HG02623 (cell line): ENCODE measurements around the gene NEURL3.
A peak's percentile ranks its signal among the peaks of the same experiment; 100 is the strongest.
"Not testable (repeated sequence)": the region's sequence is repeated elsewhere in the genome, so short reads cannot be mapped to it uniquely, and the experiment has no call there.

Experiments
- ATAC-seq: cut with Tn5 transposase; IDR thresholded peaks from one replicate; pipeline ENCODE4 v1.9.1; 2021; ENCODE audit warnings: moderate library complexity; ENCODE audit not compliant: unreplicated experiment

NEURL3 gene

DNA sequence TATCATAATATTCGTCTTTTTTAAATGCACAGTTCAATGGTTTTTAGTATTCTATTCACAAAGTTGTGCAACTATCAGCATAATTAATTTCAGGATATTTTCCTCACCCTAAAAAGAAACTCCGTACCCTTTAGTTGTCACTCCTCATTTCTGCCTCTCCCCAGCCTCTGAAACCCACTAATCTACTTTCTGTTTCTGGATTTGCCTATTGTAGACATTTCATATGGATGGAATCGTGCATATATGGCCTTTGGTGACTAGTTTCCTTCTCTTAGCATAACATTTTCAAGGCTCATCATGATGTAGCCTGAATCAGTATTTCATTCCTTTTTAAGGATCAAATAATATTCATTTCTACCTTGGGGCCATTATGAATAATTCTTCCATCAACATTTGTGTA lies 18.5 kb downstream of the NEURL3 start:
- ATAC-seq = no peak

DNA sequence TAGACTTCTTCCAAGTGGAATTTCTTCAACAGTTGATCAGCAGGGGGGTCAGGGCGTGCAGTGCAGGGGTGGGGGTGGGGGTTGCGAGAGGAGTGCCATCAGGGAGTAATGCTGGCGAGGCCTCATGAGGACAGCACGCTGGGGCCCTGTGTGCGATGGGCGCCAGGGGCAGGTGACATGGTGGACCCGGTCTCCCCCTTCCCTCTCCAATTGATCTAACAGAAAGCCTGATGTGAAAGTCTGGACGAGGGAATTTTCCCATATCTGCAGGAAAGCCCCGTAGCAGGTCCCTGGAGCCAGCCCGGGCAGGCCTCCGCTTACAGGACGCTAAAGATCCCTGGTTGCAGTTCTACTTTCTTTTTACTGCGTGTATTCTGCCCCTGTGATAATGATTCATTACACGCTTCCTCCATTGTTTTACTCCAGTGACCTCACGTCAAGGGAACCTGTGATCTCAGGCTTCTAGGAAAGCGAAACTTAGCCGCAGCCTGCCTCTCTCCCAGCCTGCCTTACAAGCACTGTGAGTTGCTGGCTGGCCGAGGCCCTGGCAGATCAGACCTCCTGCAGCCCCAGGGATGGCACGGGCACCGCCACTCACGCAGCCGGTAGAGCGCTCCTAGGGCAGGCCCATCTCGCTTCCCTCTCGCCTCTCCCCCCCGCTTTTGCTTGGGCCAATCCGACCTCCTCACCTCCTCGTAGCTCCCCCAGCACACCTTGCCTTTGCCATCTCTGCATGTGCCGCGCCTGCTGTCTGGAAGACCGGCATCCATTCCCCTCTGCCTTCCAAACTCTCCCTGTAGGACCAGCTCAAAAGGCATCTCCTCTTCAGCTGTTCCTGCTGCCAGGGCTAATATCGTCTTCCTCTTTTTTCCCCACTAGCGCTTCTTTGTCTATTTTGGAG lies 19.2 kb downstream of the NEURL3 start:
- ATAC-seq = peak; percentile 86

DNA sequence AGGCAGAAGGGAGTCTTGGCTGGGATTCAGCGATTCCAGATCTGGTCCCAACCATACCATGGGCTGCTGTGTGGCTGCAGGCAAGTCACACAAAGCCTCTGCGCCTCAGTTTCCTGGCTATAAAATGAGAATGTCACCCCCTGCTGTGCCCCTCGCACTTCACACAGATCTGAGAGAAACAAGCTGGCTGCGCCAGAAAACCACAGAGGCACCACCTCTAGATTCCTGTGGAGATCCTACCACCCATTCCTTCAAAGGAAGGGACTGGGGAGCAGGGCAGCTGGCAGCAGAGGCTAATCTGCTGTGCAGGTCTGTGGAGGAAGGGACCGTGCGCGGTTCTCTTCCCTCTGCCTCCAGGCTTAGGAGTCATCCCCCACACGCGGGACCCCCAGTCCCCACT lies 19.8 kb downstream of the NEURL3 start:
- ATAC-seq = no peak

DNA sequence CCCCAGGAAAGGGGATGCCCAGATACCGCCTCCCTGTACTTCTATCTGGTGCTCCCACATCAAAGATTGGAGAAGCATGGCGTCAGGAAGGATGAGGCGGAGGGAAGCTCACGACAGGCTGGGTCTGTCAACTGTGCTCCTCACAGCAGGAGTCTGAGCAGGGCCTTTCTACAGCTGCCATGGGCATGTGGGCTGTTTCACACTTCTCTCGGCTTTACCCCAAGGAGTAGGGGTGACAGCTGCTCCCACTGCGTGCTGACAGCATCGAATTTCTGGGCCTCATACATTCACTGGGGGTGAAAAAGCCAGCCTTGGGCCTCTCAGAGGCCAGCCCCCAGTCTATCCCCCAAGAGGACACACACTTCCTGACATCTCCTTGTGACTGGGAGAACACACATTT lies 21.1 kb downstream of the NEURL3 start:
- no peak for ATAC-seq

DNA sequence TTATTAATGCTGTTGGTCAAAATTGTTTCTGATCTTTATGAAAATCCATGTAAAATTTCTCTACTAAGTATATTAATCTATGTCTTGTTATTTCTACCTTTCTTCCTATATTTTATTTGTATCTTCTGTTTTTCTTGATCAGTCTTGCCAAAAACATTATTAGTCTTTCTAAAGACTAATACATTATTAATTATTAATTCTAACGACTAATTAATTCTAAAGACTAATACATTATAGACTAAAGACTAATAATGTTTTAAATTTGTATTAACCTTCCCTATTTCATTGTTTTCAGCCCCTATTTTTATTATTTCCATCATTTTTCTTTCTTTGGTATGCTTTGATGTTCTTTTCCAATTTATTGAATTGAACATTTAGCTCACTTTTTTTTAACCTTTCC lies 27.7 kb downstream of the NEURL3 start:
- ATAC-seq = no peak

DNA sequence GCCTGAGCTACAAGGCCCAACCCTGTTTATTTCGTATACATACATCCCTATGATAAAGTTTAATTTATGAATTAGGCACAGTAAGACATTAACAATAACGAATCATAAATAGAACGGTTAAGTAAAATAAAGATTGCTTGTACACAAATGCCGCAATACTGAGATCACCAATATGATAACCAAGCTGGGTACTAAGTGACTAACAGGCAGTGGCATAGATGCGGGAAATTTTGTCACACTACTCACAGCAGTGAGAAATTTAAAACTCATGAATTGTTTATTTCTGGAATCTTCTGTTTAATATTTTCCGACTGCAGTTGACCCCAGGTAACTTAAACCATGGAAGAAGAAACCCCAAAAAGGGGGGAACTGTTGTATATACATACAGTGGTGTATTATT lies 33.4 kb downstream of the NEURL3 start:
- ATAC-seq = no peak

DNA sequence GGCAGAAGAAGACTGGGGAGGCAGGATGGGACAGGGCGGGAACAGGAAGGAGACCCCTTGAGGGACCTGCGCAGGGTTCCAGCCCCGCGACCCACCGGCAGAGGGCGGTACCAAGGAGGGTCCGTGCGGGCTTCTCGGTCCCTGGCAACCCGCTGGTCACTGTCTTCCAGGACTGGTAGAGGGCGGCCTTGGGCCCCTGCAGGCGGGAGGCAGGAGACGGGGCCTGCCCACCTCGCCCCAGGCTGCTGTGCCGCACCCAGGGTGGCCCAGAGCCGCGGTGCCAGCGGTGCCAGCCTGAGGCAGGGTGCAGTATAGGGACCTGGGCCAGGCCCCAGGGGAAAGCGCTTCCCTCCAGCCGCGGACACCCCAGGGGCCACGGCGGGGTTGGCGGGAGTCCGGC lies 34.5 kb downstream of the NEURL3 start:
- ATAC-seq = no peak

DNA sequence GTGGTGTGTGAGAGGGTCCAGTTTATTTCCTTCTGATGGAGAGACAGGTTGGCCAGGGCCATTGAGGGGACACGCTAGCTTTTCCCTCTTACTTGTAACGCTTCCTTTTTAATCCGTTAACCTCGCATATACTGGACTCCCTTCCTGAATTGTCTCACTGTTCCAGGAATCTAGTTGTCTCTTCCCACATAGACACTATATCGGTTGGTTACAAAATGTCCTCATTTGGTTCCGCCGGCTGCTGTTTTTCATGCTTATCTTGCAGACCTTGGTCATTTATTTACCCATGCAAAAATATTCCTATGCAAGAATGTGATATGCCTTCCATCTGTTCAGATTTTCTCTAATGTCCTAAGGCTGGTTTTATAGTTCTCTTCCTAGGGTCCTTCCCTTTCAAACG lies 35.0 kb downstream of the NEURL3 start:
- no peak for ATAC-seq

DNA sequence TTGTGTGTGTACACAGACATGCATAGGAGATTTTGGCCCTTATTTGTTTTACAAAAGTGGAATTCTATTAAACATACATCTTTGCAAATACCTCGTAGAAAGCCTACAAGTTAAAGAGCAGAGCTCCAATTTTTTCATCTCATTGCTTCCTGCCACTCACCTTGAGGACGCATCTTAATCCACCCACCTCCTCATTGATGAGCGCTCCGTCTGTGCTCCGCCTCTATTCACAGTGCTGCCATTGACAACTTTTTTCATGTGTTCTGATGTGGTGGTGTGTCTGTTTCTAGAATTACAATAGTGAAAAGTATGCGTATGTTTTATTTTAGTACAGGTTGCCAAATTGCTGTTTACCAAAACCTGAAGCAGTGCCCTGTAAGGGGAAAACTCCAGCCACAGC lies 36.3 kb downstream of the NEURL3 start:
- no peak for ATAC-seq

DNA sequence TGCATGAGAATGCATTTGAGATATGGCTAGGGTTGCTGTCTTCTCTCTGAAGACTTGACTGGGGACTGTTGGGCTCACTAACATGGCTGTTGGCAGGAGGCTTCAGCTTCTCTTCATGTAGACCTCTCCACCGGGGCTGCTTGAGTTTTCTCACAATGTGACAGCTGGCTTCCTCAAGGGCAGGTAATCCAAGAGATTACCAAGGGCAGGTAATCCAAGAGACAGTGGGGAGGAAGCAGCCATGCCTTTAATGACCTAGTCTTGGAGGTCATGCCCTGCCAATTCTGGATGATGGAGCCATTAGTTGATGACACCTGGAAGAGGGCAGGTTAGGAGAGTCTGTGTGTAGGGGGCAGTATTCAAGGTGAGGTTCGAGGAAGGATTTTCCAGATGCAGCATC lies 40.5 kb downstream of the NEURL3 start:
- ATAC-seq = no peak

DNA sequence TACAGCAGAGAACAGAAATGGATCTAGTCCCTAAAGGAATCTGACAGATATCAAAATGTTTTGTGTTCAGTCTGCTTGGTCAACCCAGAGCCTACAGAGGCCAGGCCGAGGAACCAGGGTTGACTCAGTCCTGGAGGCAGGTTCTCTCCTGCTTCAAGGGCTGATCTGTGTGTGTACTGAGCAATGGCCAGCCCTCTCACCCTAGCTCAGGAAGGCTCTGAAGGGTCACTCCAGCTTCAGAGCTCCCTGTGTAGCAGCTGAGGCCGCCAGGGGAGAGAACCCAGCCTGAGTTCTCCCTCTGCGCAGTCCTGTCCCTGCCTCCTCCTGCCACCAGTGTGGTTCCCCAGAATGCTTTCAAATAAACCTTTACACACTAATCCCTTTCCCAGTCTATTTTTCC lies 41.1 kb downstream of the NEURL3 start:
- ATAC-seq = no peak

DNA sequence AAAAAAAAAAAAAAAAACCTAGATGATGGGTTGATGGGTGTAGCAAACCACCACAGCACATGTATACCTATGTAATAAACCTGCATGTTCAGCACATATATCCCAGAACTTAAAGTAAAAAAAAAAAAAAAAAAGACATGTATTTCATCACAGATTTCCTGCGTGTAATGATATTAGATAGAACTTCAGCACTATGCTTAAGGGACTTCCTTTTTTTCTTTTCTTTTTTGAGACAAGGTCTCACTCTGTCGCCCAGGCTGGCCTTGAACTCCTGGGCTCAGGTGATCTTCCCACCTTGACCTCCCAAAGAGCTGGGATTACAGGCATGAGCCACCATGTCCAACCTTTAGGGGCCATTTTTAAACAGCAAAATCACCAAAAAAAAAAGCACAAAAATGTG lies 42.0 kb downstream of the NEURL3 start:
- ATAC-seq = no peak

DNA sequence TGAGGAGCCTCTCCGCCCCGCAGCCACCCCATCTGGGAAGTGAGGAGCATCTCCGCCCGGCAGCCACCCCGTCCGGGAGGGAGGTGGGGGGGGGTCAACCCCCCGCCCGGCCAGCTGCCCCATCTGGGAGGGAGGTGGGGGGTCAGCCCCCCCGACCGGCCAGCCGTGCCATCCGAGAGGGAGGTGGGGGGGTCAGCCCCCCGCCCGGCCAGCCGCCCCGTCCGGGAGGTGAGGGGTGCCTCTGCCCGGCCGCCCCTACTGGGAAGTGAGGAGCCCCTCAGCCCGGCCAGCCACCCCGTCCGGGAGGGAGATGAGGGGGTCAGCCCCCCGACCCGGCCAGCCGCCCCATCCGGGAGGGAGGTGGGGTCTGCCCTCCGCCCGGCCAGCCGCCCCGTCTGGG lies 43.5 kb downstream of the NEURL3 start:
- ATAC-seq = not testable (repeated sequence)

DNA sequence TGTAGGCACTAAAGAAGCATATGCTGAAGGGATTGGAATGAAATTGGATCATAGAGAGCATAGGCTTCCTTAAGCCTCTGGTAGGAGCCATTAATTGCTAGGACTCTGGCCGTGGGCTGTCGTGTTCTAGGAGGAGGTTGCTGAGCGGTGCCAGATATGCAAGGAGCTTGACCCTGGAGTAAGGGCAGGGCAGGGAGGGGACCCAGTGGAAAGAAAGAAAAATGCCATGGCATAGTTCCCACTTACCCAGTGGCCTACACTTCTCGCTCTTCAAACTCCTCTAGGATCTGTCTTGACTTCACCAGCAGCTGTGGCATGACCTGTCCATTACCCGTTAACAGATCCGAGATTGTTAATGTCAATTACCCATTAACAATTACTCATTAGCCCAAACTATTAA lies 53.1 kb downstream of the NEURL3 start:
- no peak for ATAC-seq

DNA sequence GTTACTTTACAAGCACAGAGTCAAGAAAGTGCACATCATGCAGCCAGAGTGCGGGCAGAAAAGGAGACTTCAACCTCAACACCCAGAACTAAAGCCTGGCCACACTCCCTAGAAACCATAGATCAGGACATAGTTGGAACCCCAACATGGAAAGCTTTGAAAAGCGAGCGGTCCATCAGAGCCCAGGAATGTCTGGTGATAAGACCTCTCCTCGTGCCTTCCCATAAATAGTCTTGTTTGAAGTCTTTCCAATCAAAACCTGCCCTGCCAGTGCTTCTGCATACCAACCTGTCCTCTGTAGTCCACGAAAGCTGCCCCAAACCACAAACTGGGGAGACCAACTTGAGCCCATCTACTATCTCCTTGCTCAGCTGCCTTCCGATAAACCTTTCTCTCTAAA lies 55.5 kb downstream of the NEURL3 start:
- ATAC-seq = no peak

DNA sequence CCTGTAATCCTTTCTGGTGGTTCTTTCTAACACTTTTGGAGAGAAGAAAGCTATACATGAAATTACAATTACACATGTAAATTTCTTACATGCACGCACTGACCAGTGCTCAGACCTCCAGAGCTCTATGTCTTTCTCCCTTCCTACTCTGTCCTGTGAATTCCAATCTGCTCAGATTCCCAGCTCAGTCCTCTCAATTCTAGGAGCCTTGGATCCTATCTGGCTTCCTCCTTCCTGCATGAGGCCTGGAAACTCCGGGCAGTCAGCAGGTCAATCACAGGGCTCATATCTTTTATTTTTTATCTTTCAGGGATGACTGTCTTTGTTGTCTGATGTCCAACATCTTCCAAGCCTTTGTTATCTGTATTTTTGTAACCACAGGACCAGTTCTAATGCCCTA lies 56.0 kb downstream of the NEURL3 start:
- ATAC-seq = no peak

DNA sequence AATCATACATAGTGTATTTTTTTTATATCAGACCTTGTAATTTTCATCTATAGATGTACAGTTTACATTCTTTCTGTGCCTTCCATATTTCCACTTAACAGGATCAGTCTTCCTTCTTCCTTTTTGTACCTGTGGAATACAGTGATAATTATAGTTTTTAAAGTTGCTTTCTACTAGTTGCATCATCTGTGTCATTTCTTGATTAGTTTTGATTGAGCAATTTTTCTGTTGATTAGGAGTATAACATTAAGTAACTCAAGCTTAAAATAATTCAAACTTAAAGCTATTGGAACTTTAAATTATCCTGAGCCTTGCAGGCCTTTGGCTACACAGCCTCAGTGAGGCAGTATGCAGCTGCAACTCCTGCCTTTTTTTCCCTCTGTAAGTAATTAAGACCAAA lies 57.4 kb downstream of the NEURL3 start:
- no peak for ATAC-seq
